Hematopoietic multipotent progenitor cell treated with erythropoietin and hydrocortisone succinate and interleukin-3 and kit ligand, for 4 days (in vitro differentiated cells): ENCODE data around the gene DNALI1.

ENCODE experiments used
- DNase-seq: peaks from one replicate; pipeline ENCODE4 v3.0.0-alpha.2; 2015

The DNALI1 gene

GRCh38 chr1:37605061-37605650, 48.4 kb downstream of the DNALI1 start:
- DNase-seq, result no peak

- DNase-seq, result no peak
These were observed 49.2 kb downstream of the DNALI1 start for GRCh38 chr1:37605806-37606474.

GRCh38 chr1:37606481-37607263, 49.9 kb downstream of the DNALI1 start:
- DNase-seq, result no peak

- no peak for DNase-seq
These were observed 52.3 kb downstream of the DNALI1 start for GRCh38 chr1:37609002-37609401.

GRCh38 chr1:37609994-37610393, 53.3 kb downstream of the DNALI1 start:
- no peak for DNase-seq

- no peak for DNase-seq
These were observed 55.4 kb downstream of the DNALI1 start for GRCh38 chr1:37612186-37612585.

GRCh38 chr1:37614105-37614504, 57.4 kb downstream of the DNALI1 start:
- no peak for DNase-seq

- DNase-seq, result no peak
These were observed 59.6 kb downstream of the DNALI1 start for GRCh38 chr1:37616330-37616729.
